A549 (cell line): Measurements from ENCODE around the gene GTPBP2. TPM values are rescaled to one million over a fixed set of nuclear protein-coding genes. Genes with fewer than 3 reads are reported as not detected.
"Not testable (repeated sequence)": the region's sequence is repeated elsewhere in the genome, so short reads cannot be mapped to it uniquely, and the experiment has no call there.

ENCODE experiments used
- ATAC-seq, 2 experiments: fragments of 200-7000 bp in 1 of 2; fragments of >200 bp in 1 of 2; cut with Nextera tagmentation in 1 of 2; cut with Tn5 transposase in 1 of 2; 3 replicates each; pipeline versions ENCODE4 v1.8.0 to v1.9.1; 2018 to 2020; ENCODE audit warnings: mild to moderate bottlenecking in 1 of 2, moderate library complexity in 1 of 2
- CTCF ChIA-PET: fragments of 300-600 bp; sonication (Branson Sonifier 250); formaldehyde crosslinking; extraction: SDS; loops from one replicate; lab custom pipeline; 2021; ENCODE audit warnings: antibody characterized with exemption, inconsistent platforms; lab: Yijun Ruan, JAX
- POLR2A ChIA-PET: fragments of 350-600 bp; formaldehyde crosslinking; extraction: SDS; loops from one replicate; lab custom pipeline; 2021; ENCODE audit warnings: antibody characterized with exemption, inconsistent platforms; lab: Yijun Ruan, JAX
- DNase-seq, 2 experiments: peaks; one replicate each; pipeline versions ENCODE4 v3.0.0 to v3.0.0-alpha.2; 2011 to 2016; ENCODE audit warnings: low read depth in 1 of 2, low spot score in 1 of 2
- FAIRE-seq: peaks from 2 replicates; lab custom pipeline; 2011; peaks lifted over from hg19 to GRCh38; lab: Jason Lieb, UNC
- H3K27ac ChIP-seq, 2 experiments: fragments of >200 bp; sonication (Bioruptor Twin); formaldehyde crosslinking; 3 replicates each; pipeline ENCODE4 v1.5.1; 2016 to 2017
- H3K4me1 ChIP-seq: fragments of >200 bp; sonication (Bioruptor Twin); formaldehyde crosslinking; 3 replicates; pipeline ENCODE4 v1.6.1; 2016
- H3K4me2 ChIP-seq: fragments of >200 bp; sonication (Bioruptor Twin); formaldehyde crosslinking; 3 replicates; pipeline ENCODE4 v1.6.1; 2016
- H3K4me3 ChIP-seq: fragments of >200 bp; sonication (Bioruptor Twin); formaldehyde crosslinking; 3 replicates; pipeline ENCODE4 v1.5.1; 2016
- H3K9me3 ChIP-seq: fragments of >200 bp; sonication (Bioruptor Twin); formaldehyde crosslinking; 3 replicates; pipeline ENCODE4 v1.6.1; 2016
- BCL3 ChIP-seq: fragments of >200 bp; sonication (Bioruptor Twin); formaldehyde crosslinking; IDR thresholded peaks from 3 replicates; pipeline ENCODE4 v1.6.1; 2016
- CBX2 ChIP-seq: fragments of 200-600 bp; sonication (generic); IDR thresholded peaks from 2 replicates; pipeline ENCODE4 v1.6.1; 2016; ENCODE audit warnings: low read depth, mild to moderate bottlenecking, borderline replicate concordance
- CBX8 ChIP-seq: fragments of 200-600 bp; sonication (generic); IDR thresholded peaks from 2 replicates; pipeline ENCODE4 v1.6.1; 2016
- CHD2 ChIP-seq: fragments of 150-350 bp; IDR thresholded peaks from 2 replicates; pipeline ENCODE4 v1.6.1; 2014; ENCODE audit warnings: low read length; ENCODE audit not compliant: partially characterized antibody
- E2F6 ChIP-seq: IDR thresholded peaks from 2 replicates; pipeline ENCODE4 v1.6.1; 2012; ENCODE audit warnings: low read depth, borderline replicate concordance
- EHMT2 ChIP-seq: fragments of 200-600 bp; sonication (generic); IDR thresholded peaks from 2 replicates; pipeline ENCODE4 v1.6.1; 2016; ENCODE audit warnings: antibody characterized with exemption, low read depth, mild to moderate bottlenecking, moderate library complexity
- EP300 ChIP-seq, 2 experiments: fragments of >200 bp; sonication (Bioruptor Twin); formaldehyde crosslinking; IDR thresholded peaks; 2 replicates in 1 of 2; 3 replicates in 1 of 2; pipeline ENCODE4 v1.6.1; 2016 to 2017
- ESRRA ChIP-seq: fragments of 150-350 bp; IDR thresholded peaks from 2 replicates; pipeline ENCODE4 v1.6.1; 2014; ENCODE audit warnings: mild to moderate bottlenecking, low read length, borderline replicate concordance
- FOSB ChIP-seq: fragments of 250-450 bp; sonication (Bioruptor Pico); IDR thresholded peaks from 2 replicates; pipeline ENCODE4 v1.5.0; 2020; ENCODE audit warnings: mild to moderate bottlenecking, moderate library complexity
- GATA3 ChIP-seq: IDR thresholded peaks from 2 replicates; pipeline ENCODE4 v1.6.1; 2012; ENCODE audit warnings: borderline replicate concordance
- HDAC2 ChIP-seq: fragments of 200-600 bp; sonication (generic); IDR thresholded peaks from 2 replicates; pipeline ENCODE4 v1.6.1; 2016
- HES2 ChIP-seq: fragments of >200 bp; sonication (Bioruptor Twin); formaldehyde crosslinking; IDR thresholded peaks from 2 replicates; pipeline ENCODE4 v1.6.1; 2016
- HEYL ChIP-seq: fragments of 250-450 bp; sonication (Bioruptor Pico); IDR thresholded peaks from 2 replicates; pipeline ENCODE4 v1.8.0; 2021; ENCODE audit warnings: mild to moderate bottlenecking, moderate library complexity
- HMGXB4 ChIP-seq: fragments of 250-450 bp; sonication (Bioruptor Pico); IDR thresholded peaks from 2 replicates; pipeline ENCODE4 v1.5.0; 2021; ENCODE audit warnings: mild to moderate bottlenecking, moderate library complexity, borderline replicate concordance
- HOXA7 ChIP-seq: fragments of 250-450 bp; sonication (Bioruptor Pico); IDR thresholded peaks from 2 replicates; pipeline ENCODE4 v1.5.0; 2020; ENCODE audit warnings: mild to moderate bottlenecking, moderate library complexity
- HOXB13 ChIP-seq: fragments of 250-450 bp; sonication (Bioruptor Pico); IDR thresholded peaks from 2 replicates; pipeline ENCODE4 v1.5.0; 2020; ENCODE audit warnings: low read depth, mild to moderate bottlenecking, moderate library complexity
- KDM1A ChIP-seq: fragments of 200-600 bp; sonication (generic); IDR thresholded peaks from 2 replicates; pipeline ENCODE4 v1.6.1; 2016; ENCODE audit warnings: low read depth, mild to moderate bottlenecking
- MAX ChIP-seq: IDR thresholded peaks from 2 replicates; pipeline ENCODE4 v1.6.1; 2012
- MYC ChIP-seq: IDR thresholded peaks from 2 replicates; pipeline ENCODE4 v1.6.1; 2012; ENCODE audit warnings: mild to moderate bottlenecking, inconsistent platforms, low read length, improper control_type of control experiment, borderline replicate concordance
- POLR2A ChIP-seq: IDR thresholded peaks from 2 replicates; pipeline ENCODE4 v1.6.1; 2012; ENCODE audit warnings: mild to moderate bottlenecking, low read length
- RARB ChIP-seq: fragments of 250-450 bp; sonication (Bioruptor Pico); IDR thresholded peaks from 2 replicates; pipeline ENCODE4 v1.8.0; 2021; ENCODE audit warnings: mild to moderate bottlenecking, moderate library complexity
- SMC3 ChIP-seq: fragments of >200 bp; sonication (Bioruptor Twin); formaldehyde crosslinking; IDR thresholded peaks from 3 replicates; pipeline ENCODE4 v1.6.1; 2018; ENCODE audit warnings: inconsistent platforms
- SREBF2 ChIP-seq: fragments of 450-650 bp; IDR thresholded peaks from 2 replicates; pipeline ENCODE4 v1.6.1; 2014; ENCODE audit warnings: mild to moderate bottlenecking, moderate library complexity
- TFCP2L1 ChIP-seq: fragments of 250-450 bp; sonication (Bioruptor Pico); IDR thresholded peaks from 2 replicates; pipeline ENCODE4 v1.5.0; 2021; ENCODE audit warnings: mild to moderate bottlenecking
- TP53 ChIP-seq: fragments of 250-450 bp; sonication (Bioruptor Pico); IDR thresholded peaks from 2 replicates; pipeline ENCODE4 v1.5.0; 2021; ENCODE audit warnings: mild to moderate bottlenecking, moderate library complexity
- USF2 ChIP-seq: fragments of 450-650 bp; IDR thresholded peaks from 2 replicates; pipeline ENCODE4 v1.6.1; 2014; ENCODE audit warnings: antibody characterized with exemption
- ZC3H11A ChIP-seq: fragments of 450-650 bp; IDR thresholded peaks from 2 replicates; pipeline ENCODE4 v1.6.1; 2014; ENCODE audit warnings: antibody characterized with exemption, mild to moderate bottlenecking
- ZSCAN20 ChIP-seq: fragments of 250-450 bp; sonication (Bioruptor Pico); IDR thresholded peaks from 2 replicates; pipeline ENCODE4 v1.8.0; 2022; ENCODE audit warnings: mild to moderate bottlenecking, moderate library complexity
- WGBS: methylation state at CpG from one replicate; pipeline ENCODE4 v1.1.6; 2017; ENCODE audit errors: missing lambda C conversion rate; 5-methylcytosine and 5-hydroxymethylcytosine counted together
- polyA plus RNA-seq, 4 experiments: library from polyadenylated mRNA; depleted of rRNA in 3 of 4; stranded (reverse); fragments of >200 nt; fragmentation: RNase III in 1 of 4; extraction: RNeasy Plus Mini Kit Qiagen cat#74134 plus additional on column Dnase treatment in 1 of 4; gene quantifications; 2 replicates in 3 of 4; 3 replicates in 1 of 4; pipeline ENCODE4 v1.2.3, GENCODE V29; 2011 to 2017

GTPBP2 gene
- polyA plus RNA-seq, 2 of the 4 experiments (the other 2 are of a cell fraction) = 28.9 to 59.6 TPM

GRCh38 chr6:43658161-43658560 lies 29.1 kb upstream of the GTPBP2 start:
- no peak for TF ChIP-seq E2F6
- no peak for TF ChIP-seq HDAC2
- no peak for TF ChIP-seq GATA3
- no peak for TF ChIP-seq HES2
- no peak for TF ChIP-seq MAX
- no peak for TF ChIP-seq EP300 (IDR thresholded peaks at IDR 0.05)
- TF ChIP-seq RARB = no peak
- no peak for TF ChIP-seq TFCP2L1 (CRISPR knock-in tag)
- TF ChIP-seq CHD2 = no peak
- no peak for TF ChIP-seq HMGXB4 (CRISPR knock-in tag)
- TF ChIP-seq EHMT2 = no peak
- no peak for TF ChIP-seq TP53 (CRISPR knock-in tag)
- no peak for TF ChIP-seq SMC3
- no peak for TF ChIP-seq ZSCAN20 (CRISPR knock-in tag)
- TF ChIP-seq HOXB13 (CRISPR knock-in tag) = no peak
- TF ChIP-seq FOSB (CRISPR knock-in tag) = no peak
- TF ChIP-seq ESRRA = no peak
- TF ChIP-seq KDM1A = no peak
- TF ChIP-seq USF2 = no peak
- no peak for TF ChIP-seq ZC3H11A
- TF ChIP-seq, all 56 proteins: peak for 0
- FAIRE-seq (no peak), ATAC-seq (no peak), DNase-seq (no peak)
- Histone ChIP-seq H3K4me3 (no peak overlapping the region), H3K27ac (no peak overlapping the region), H3K4me1 (no peaks in the 10 kb centered on the region), H3K9me3 (0 out of 3 replicates have a peak, but pooled peaks cover 3% of the 10 kb centered on the region), H3K4me2 (no peak overlapping the region)
- 84% methylated on average over 6 of the region's 9 CpGs for WGBS
- ChIA-PET POLR2A (no interaction called here), CTCF (interaction anchor here (0.8 kb wide), 1 partner anchor 9 kb away, joined by 3 read pairs; no protein-coding TSS in a partner anchor)

GRCh38 chr6:43657221-43657802 lies 28.2 kb upstream of the GTPBP2 start:
- FAIRE-seq (no peak), DNase-seq (no peak)
- no peak overlapping the region for H3K4me3 ChIP-seq
- WGBS = 79% methylated on average over 3 of the region's 3 CpGs
- no peak overlapping the region for H3K27ac ChIP-seq
- POLR2A ChIA-PET = no interaction called here
- no peak overlapping the region for H3K4me2 ChIP-seq
- 0 out of 3 replicates have a peak, but pooled peaks cover 3% of the 10 kb centered on the region for H3K9me3 ChIP-seq
- TF ChIP-seq HEYL (CRISPR knock-in tag) = no peak
- TF ChIP-seq SREBF2 = no peak
- TF ChIP-seq FOSB (CRISPR knock-in tag) = no peak
- TF ChIP-seq ZSCAN20 (CRISPR knock-in tag) = no peak
- no peak for TF ChIP-seq BCL3
- no peak for TF ChIP-seq MYC
- TF ChIP-seq ZC3H11A = no peak
- TF ChIP-seq HES2 = no peak
- no peak for TF ChIP-seq CBX2
- no peak for TF ChIP-seq E2F6
- no peak for TF ChIP-seq CBX8
- no peak for TF ChIP-seq HOXA7
- TF ChIP-seq POLR2A = no peak
- TF ChIP-seq, all 56 proteins: peak for 0
- ATAC-seq = no peak
- H3K4me1 ChIP-seq = no peaks in the 10 kb centered on the region
- CTCF ChIA-PET = interaction anchor here (0.9 to 1.6 kb wide), 5 partner anchors 9 to 12 kb away, joined by 3 to 4 read pairs (median 3); partner anchors contain the start of gene RSPH9

- H3K27ac ChIP-seq, DNase-seq, POLR2A ChIA-PET, H3K9me3 ChIP-seq, H3K4me1 ChIP-seq, H3K4me2 ChIP-seq, H3K4me3 ChIP-seq, FAIRE-seq, ATAC-seq: not testable (repeated sequence)
- WGBS = 80% methylated on average over 2 of the region's 2 CpGs
- CTCF ChIA-PET = interaction anchor here (0.7 to 1.3 kb wide), 2 partner anchors 15 to 120 kb away, joined by 4 to 6 read pairs; no protein-coding TSS in a partner anchor
These were observed 23.8 kb upstream of the GTPBP2 start for GRCh38 chr6:43652822-43653221.
